HepG2 (cell line): ENCODE measurements around the gene OSBPL8. TPM values are rescaled to one million over a fixed set of nuclear protein-coding genes. Genes with fewer than 3 reads are reported as not detected.

Source experiments
- ATAC-seq: fragments of 200-7000 bp; cut with Tn5 transposase; 3 replicates; pipeline ENCODE4 v1.9.1; 2020; ENCODE audit warnings: mild to moderate bottlenecking, moderate library complexity
- BruUV-seq: library from RNA; stranded (reverse); fragments of 400-500 nt; replicated peaks from 2 replicates; lab custom pipeline; 2021; lab: Mats Ljungman, UMichigan
- CTCF ChIA-PET: fragments of 300-600 bp; formaldehyde crosslinking; extraction: SDS; loops from one replicate; lab custom pipeline; 2021; ENCODE audit warnings: low total read pairs, inconsistent platforms, low intra/inter-chr PET ratio; lab: Yijun Ruan, JAX
- POLR2A ChIA-PET: fragments of 350-600 bp; sonication (Branson Sonifier 250); formaldehyde crosslinking; loops from one replicate; lab custom pipeline; 2020; ENCODE audit warnings: antibody characterized with exemption, inconsistent platforms; lab: Yijun Ruan, JAX
- DNase-seq: peaks from one replicate; pipeline ENCODE4 v3.0.0-alpha.2; 2015; ENCODE audit warnings: low spot score
- FAIRE-seq: peaks from 3 replicates; lab custom pipeline; 2011; peaks lifted over from hg19 to GRCh38; lab: Jason Lieb, UNC
- H2AFZ ChIP-seq: one replicate; pipeline ENCODE4 v1.6.1; 2011; ENCODE audit warnings: low read length, inconsistent platforms
- H3K27ac ChIP-seq: fragments of 300-600 bp; 3 replicates; pipeline ENCODE4 v1.8.0; 2011; ENCODE audit warnings: mixed run types, mild to moderate bottlenecking, mixed read lengths, low read length, inconsistent platforms; ENCODE audit not compliant: insufficient read depth; ENCODE audit errors: extremely low read length
- H3K27me3 ChIP-seq, 2 experiments: fragments of 200-600 bp in 1 of 2; 2 replicates in 1 of 2; 3 replicates in 1 of 2; pipeline versions ENCODE4 v1.6.0 to v1.8.0; 2011; ENCODE audit warnings: low read length in 2 of 2, mild to moderate bottlenecking in 2 of 2, moderate library complexity in 2 of 2, inconsistent platforms in 1 of 2; ENCODE audit not compliant: insufficient read depth in 2 of 2, control insufficient read depth in 1 of 2
- H3K36me3 ChIP-seq, 2 experiments: fragments of 200-600 bp in 1 of 2; replicated peaks in 1 of 2; 2 replicates in 1 of 2; 3 replicates in 1 of 2; pipeline versions ENCODE4 v1.5.1 to v1.8.0; 2011; ENCODE audit warnings: low read length in 2 of 2, inconsistent platforms in 1 of 2; ENCODE audit not compliant: insufficient read depth in 2 of 2, control insufficient read depth in 1 of 2
- H3K4me1 ChIP-seq: 2 replicates; pipeline ENCODE4 v1.5.1; 2012; ENCODE audit warnings: low read length, inconsistent platforms; ENCODE audit not compliant: insufficient read depth
- H3K4me2 ChIP-seq: 2 replicates; pipeline ENCODE4 v1.6.0; 2011; ENCODE audit warnings: low read depth, low read length, inconsistent platforms
- H3K4me3 ChIP-seq, 3 experiments: fragments of 200-600 bp in 1 of 3; sonication (generic), shearing (Covaris generic) in 1 of 3; replicated peaks in 1 of 3; 2 replicates each; pipeline ENCODE4 v1.5.1; 2011 to 2016; ENCODE audit warnings: low read length in 3 of 3, inconsistent platforms in 2 of 3, low read depth in 2 of 3, mild to moderate bottlenecking in 2 of 3, control low read depth in 1 of 3, mixed read lengths in 1 of 3; ENCODE audit not compliant: insufficient read depth in 1 of 3
- H3K79me2 ChIP-seq: one replicate; pipeline ENCODE4 v1.6.1; 2011; ENCODE audit warnings: low read length, inconsistent platforms; ENCODE audit not compliant: insufficient read depth
- H3K9ac ChIP-seq: 2 replicates; pipeline ENCODE4 v1.6.0; 2011; ENCODE audit warnings: mild to moderate bottlenecking, low read depth, low read length, inconsistent platforms; ENCODE audit not compliant: insufficient read depth
- H3K9me3 ChIP-seq: 2 replicates; pipeline ENCODE4 v1.5.1; 2012; ENCODE audit warnings: mild to moderate bottlenecking, low read length
- H4K20me1 ChIP-seq: 2 replicates; pipeline ENCODE4 v1.6.0; 2011; ENCODE audit warnings: inconsistent platforms, mild to moderate bottlenecking, low read length, moderate library complexity; ENCODE audit not compliant: insufficient read depth
- ADNP ChIP-seq: sonication (generic); formaldehyde crosslinking; IDR thresholded peaks from 2 replicates; pipeline ENCODE4 v1.4.0; 2020; ENCODE audit warnings: missing genetic modification reagents
- CHD4 ChIP-seq: fragments of 200-600 bp; sonication (generic); IDR thresholded peaks from 2 replicates; pipeline ENCODE4 v1.7.0; 2017; ENCODE audit warnings: mild to moderate bottlenecking, low read length, borderline replicate concordance
- FOSL2 ChIP-seq: sonication (generic); formaldehyde crosslinking; IDR thresholded peaks from 2 replicates; pipeline ENCODE4 v1.4.0; 2020; ENCODE audit warnings: missing genetic modification reagents
- KAT7 ChIP-seq: IDR thresholded peaks from 2 replicates; pipeline ENCODE4 v1.6.1; 2018; ENCODE audit warnings: borderline replicate concordance, missing compliant biosample characterization
- PHF20 ChIP-seq: sonication (generic); formaldehyde crosslinking; IDR thresholded peaks from 2 replicates; pipeline ENCODE4 v1.5.0; 2020; ENCODE audit warnings: mild to moderate bottlenecking, missing genetic modification reagents
- POLR2AphosphoS5 ChIP-seq: IDR thresholded peaks from 2 replicates; pipeline ENCODE4 v1.6.1; 2012; ENCODE audit warnings: low read depth, low read length
- RBFOX2 ChIP-seq: fragments of 200-400 bp; formaldehyde crosslinking; IDR thresholded peaks from 2 replicates; pipeline ENCODE4 v1.6.1; 2017; ENCODE audit warnings: low read depth, mild to moderate bottlenecking, low read length
- RXRB ChIP-seq: IDR thresholded peaks from 2 replicates; pipeline ENCODE4 v1.6.1; 2016; ENCODE audit warnings: borderline replicate concordance, missing genetic modification reagents, missing compliant biosample characterization
- SRF ChIP-seq: IDR thresholded peaks from 2 replicates; pipeline ENCODE4 v1.6.1; 2011; ENCODE audit warnings: mild to moderate bottlenecking, low read depth, low read length, moderate library complexity
- ZFYVE20 ChIP-seq: sonication (generic); formaldehyde crosslinking; IDR thresholded peaks from 2 replicates; pipeline ENCODE4 v1.8.0; 2023; ENCODE audit warnings: low read depth, mild to moderate bottlenecking, moderate library complexity, missing genetic modification reagents, borderline replicate concordance
- ZNF296 ChIP-seq: sonication (generic); formaldehyde crosslinking; conservative IDR thresholded peaks from 2 replicates; pipeline ENCODE4 v1.5.0; 2020; ENCODE audit warnings: mild to moderate bottlenecking, missing genetic modification reagents
- ZNF878 ChIP-seq: sonication (generic); formaldehyde crosslinking; IDR thresholded peaks from 2 replicates; pipeline ENCODE4 v1.8.1; 2023; ENCODE audit warnings: mild to moderate bottlenecking, missing genetic modification reagents, moderate library complexity
- WGBS: methylation state at CpG from one replicate; pipeline ENCODE4 v1.1.6; 2017; ENCODE audit warnings: low lambda C conversion rate; 5-methylcytosine and 5-hydroxymethylcytosine counted together
- in situ Hi-C: cut with HindIII; loops from 2 replicates; pipeline ENCODE4 v1.10.0; 2017; ENCODE audit warnings: low pct_unique_long_range_greater_than_20kb; ENCODE audit not compliant: extremely low pct_ligation_motif_present
- intact Hi-C: fragments of 100-400 bp; cut with micrococcal nuclease; formaldehyde crosslinking; loops from one replicate; pipeline ENCODE4 v1.10.0; 2022; ENCODE audit not compliant: unreplicated experiment
- polyA plus RNA-seq, 8 experiments: library from polyadenylated mRNA; depleted of rRNA in 3 of 8; stranded (reverse) in 7 of 8; unstranded in 1 of 8; fragments of >200 nt; fragmentation: Illumina TruSeq in 4 of 8; extraction: Trizol in 4 of 8; gene quantifications; 2 replicates each; pipeline versions ENCODE4 v1.2.1 to v1.2.3, GENCODE V29; 2011 to 2016; ENCODE audit warnings: low read depth in 4 of 8, missing spikeins in 1 of 8, mixed read lengths in 1 of 8; ENCODE audit not compliant: insufficient read depth in 1 of 8
- total RNA-seq, 5 experiments: library from RNA; depleted of rRNA; stranded (reverse); fragments of >200 nt; fragmentation: Illumina TruSeq; extraction: Trizol; gene quantifications; 2 replicates each; pipeline ENCODE4 v1.2.3, GENCODE V29; 2016; ENCODE audit warnings: low read depth in 1 of 5
- TF ChIP-seq, protein P1 (sequence below): IDR thresholded peaks from 2 replicates; pipeline ENCODE4 v1.6.1; 2016; ENCODE audit warnings: missing genetic modification reagents, missing compliant biosample characterization
- TF ChIP-seq, protein P2 (sequence below): sonication (generic); formaldehyde crosslinking; IDR thresholded peaks from 2 replicates; pipeline ENCODE4 v1.4.0; 2020; ENCODE audit warnings: mild to moderate bottlenecking, missing genetic modification reagents
- TF ChIP-seq, protein P3 (sequence below): sonication (generic); formaldehyde crosslinking; IDR thresholded peaks from 2 replicates; pipeline ENCODE4 v1.5.1; 2020; ENCODE audit warnings: mild to moderate bottlenecking, missing genetic modification reagents, moderate library complexity
- TF ChIP-seq, protein P4 (sequence below): sonication (generic); formaldehyde crosslinking; IDR thresholded peaks from 2 replicates; pipeline ENCODE4 v1.4.0; 2020; ENCODE audit warnings: missing genetic modification reagents

Gene OSBPL8
- total and polyA plus RNA-seq, 2 of the 13 experiments (the other 11 are each of a cell fraction or from before 2014, with no cell fraction given): 11.0 to 33.9 TPM

DNA sequence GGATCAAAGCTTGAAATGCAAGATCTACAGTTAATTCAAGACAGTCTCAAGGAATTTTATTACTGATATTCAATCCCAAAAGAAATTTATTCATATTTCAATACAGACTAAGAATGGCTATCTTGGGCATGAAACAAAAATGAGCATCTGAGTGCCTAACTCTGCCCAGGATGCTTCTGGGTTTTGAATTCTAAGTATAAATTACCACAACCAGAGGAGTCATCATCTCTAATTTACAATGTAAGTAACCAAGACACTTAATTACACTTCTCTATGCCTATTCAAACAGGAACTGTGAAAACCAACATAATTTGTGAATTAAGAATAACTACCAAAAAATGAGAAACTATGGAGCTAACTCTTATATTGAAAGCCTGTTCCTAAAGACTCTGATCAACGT lies 14.1 kb downstream of the OSBPL8 start:
- in situ Hi-C loops (no loop called here), intact Hi-C loops (no loop called here)
- no peak overlapping the region for H3K4me2 ChIP-seq
- H3K27me3 ChIP-seq: no peaks in the 10 kb centered on the region
- FAIRE-seq: no peak
- ATAC-seq: no peak
- no peak overlapping the region for H3K27ac ChIP-seq
- H3K9me3 ChIP-seq: no peaks in the 10 kb centered on the region
- no peaks in the 10 kb centered on the region for H3K36me3 ChIP-seq
- no peak for DNase-seq
- peaks cover 24% of the 10 kb centered on the region for H3K4me1 ChIP-seq
- H3K9ac ChIP-seq: no peak overlapping the region
- TF ChIP-seq, protein P1, sequence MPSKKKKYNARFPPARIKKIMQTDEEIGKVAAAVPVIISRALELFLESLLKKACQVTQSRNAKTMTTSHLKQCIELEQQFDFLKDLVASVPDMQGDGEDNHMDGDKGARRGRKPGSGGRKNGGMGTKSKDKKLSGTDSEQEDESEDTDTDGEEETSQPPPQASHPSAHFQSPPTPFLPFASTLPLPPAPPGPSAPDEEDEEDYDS (CRISPR knock-in tag): no peak
- TF ChIP-seq, protein P2, sequence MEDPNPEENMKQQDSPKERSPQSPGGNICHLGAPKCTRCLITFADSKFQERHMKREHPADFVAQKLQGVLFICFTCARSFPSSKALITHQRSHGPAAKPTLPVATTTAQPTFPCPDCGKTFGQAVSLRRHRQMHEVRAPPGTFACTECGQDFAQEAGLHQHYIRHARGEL (CRISPR knock-in tag): no peak
- TF ChIP-seq RXRB (no peak), POLR2AphosphoS5 (no peak), PHF20 (no peak), SRF (no peak), ADNP (CRISPR knock-in tag) (no peak), ZFYVE20 (CRISPR knock-in tag) (no peak), KAT7 (CRISPR knock-in tag) (no peak), RBFOX2 (no peak), ZNF878 (CRISPR knock-in tag) (no peak), CHD4 (no peak), FOSL2 (CRISPR knock-in tag) (no peak), ZNF296 (no peak)
- TF ChIP-seq, protein P3, sequence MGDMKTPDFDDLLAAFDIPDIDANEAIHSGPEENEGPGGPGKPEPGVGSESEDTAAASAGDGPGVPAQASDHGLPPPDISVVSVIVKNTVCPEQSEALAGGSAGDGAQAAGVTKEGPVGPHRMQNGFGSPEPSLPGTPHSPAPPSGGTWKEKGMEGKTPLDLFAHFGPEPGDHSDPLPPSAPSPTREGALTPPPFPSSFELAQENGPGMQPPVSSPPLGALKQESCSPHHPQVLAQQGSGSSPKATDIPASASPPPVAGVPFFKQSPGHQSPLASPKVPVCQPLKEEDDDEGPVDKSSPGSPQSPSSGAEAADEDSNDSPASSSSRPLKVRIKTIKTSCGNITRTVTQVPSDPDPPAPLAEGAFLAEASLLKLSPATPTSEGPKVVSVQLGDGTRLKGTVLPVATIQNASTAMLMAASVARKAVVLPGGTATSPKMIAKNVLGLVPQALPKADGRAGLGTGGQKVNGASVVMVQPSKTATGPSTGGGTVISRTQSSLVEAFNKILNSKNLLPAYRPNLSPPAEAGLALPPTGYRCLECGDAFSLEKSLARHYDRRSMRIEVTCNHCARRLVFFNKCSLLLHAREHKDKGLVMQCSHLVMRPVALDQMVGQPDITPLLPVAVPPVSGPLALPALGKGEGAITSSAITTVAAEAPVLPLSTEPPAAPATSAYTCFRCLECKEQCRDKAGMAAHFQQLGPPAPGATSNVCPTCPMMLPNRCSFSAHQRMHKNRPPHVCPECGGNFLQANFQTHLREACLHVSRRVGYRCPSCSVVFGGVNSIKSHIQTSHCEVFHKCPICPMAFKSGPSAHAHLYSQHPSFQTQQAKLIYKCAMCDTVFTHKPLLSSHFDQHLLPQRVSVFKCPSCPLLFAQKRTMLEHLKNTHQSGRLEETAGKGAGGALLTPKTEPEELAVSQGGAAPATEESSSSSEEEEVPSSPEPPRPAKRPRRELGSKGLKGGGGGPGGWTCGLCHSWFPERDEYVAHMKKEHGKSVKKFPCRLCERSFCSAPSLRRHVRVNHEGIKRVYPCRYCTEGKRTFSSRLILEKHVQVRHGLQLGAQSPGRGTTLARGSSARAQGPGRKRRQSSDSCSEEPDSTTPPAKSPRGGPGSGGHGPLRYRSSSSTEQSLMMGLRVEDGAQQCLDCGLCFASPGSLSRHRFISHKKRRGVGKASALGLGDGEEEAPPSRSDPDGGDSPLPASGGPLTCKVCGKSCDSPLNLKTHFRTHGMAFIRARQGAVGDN (CRISPR knock-in tag): no peak
- TF ChIP-seq, protein P4, sequence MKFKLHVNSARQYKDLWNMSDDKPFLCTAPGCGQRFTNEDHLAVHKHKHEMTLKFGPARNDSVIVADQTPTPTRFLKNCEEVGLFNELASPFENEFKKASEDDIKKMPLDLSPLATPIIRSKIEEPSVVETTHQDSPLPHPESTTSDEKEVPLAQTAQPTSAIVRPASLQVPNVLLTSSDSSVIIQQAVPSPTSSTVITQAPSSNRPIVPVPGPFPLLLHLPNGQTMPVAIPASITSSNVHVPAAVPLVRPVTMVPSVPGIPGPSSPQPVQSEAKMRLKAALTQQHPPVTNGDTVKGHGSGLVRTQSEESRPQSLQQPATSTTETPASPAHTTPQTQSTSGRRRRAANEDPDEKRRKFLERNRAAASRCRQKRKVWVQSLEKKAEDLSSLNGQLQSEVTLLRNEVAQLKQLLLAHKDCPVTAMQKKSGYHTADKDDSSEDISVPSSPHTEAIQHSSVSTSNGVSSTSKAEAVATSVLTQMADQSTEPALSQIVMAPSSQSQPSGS (CRISPR knock-in tag): no peak
- H3K79me2 ChIP-seq: peaks cover 54% of the 10 kb centered on the region
- H2AFZ ChIP-seq: no peak overlapping the region
- WGBS: 100% methylated on average over 1 of the region's 1 CpG
- no peak overlapping the region for H3K4me3 ChIP-seq
- ChIA-PET CTCF (no interaction called here), POLR2A (no interaction called here)
- no TSS peak for BruUV-seq
- no peaks in the 10 kb centered on the region for H4K20me1 ChIP-seq
